Fibroblast of pulmonary artery (primary cell): ENCODE data around the gene CFAP45.

Experiments
- DNase-seq: peaks from one replicate; pipeline ENCODE4 v3.0.0-alpha.2; 2010; ENCODE audit warnings: low read depth
- H3K4me3 ChIP-seq: replicated peaks from 2 replicates; pipeline ENCODE4 v1.5.1; 2011; ENCODE audit warnings: low read depth, mild to moderate bottlenecking, control low read depth, low read length, moderate library complexity
- TF ChIP-seq, protein P1 (sequence below): IDR thresholded peaks from 2 replicates; pipeline ENCODE4 v1.5.1; 2011; ENCODE audit warnings: mild to moderate bottlenecking, control low read depth, low read length, inconsistent platforms; ENCODE audit errors: missing control alignments

The CFAP45 gene

DNA sequence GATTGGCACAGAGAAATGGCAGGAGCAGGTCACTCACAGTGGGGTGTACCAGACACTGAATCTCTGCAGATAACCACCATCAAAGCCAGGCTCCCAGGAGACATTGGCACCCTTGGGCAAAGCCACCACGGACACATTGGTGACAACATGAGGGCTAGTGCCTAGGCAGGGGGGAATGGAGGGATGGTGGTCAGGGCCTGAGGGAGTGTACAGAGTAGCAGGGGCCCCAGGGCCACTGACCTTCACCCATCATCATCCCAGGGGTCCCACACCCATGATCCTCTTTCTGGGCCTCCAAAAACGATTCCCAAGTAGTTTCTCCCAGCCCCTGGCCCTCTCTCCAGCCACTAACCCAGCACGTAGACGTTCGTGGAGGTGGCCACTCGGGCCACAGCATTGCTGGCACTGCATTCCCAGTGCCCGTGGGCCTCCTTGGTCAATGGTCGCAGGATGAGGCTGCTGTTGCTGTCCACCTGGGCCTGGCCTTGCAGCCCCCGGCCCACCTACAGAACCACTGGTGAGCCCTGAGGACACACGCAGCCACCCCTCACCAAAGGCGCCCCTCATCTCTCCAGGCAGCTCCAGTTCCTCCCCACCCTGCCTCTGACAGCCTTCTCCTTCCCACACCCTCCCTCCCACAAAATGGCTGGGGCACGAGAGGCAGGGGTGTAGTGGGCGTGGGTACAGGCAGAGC is 31.3 kb upstream of the CFAP45 start:
- no peak for DNase-seq
- TF ChIP-seq, protein P1, sequence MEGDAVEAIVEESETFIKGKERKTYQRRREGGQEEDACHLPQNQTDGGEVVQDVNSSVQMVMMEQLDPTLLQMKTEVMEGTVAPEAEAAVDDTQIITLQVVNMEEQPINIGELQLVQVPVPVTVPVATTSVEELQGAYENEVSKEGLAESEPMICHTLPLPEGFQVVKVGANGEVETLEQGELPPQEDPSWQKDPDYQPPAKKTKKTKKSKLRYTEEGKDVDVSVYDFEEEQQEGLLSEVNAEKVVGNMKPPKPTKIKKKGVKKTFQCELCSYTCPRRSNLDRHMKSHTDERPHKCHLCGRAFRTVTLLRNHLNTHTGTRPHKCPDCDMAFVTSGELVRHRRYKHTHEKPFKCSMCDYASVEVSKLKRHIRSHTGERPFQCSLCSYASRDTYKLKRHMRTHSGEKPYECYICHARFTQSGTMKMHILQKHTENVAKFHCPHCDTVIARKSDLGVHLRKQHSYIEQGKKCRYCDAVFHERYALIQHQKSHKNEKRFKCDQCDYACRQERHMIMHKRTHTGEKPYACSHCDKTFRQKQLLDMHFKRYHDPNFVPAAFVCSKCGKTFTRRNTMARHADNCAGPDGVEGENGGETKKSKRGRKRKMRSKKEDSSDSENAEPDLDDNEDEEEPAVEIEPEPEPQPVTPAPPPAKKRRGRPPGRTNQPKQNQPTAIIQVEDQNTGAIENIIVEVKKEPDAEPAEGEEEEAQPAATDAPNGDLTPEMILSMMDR = no peak
- H3K4me3 ChIP-seq = no peak overlapping the region

- H3K4me3 ChIP-seq = no peak overlapping the region
- TF ChIP-seq, protein P1 = no peak
- DNase-seq = no peak
Measured at GRCh38 chr1:159930634-159931033, 30.7 kb upstream of the CFAP45 start.

- TF ChIP-seq, protein P1 = no peak
- DNase-seq = no peak
- no peak overlapping the region for H3K4me3 ChIP-seq
Measured at GRCh38 chr1:159930216-159930615, 30.3 kb upstream of the CFAP45 start.

DNA sequence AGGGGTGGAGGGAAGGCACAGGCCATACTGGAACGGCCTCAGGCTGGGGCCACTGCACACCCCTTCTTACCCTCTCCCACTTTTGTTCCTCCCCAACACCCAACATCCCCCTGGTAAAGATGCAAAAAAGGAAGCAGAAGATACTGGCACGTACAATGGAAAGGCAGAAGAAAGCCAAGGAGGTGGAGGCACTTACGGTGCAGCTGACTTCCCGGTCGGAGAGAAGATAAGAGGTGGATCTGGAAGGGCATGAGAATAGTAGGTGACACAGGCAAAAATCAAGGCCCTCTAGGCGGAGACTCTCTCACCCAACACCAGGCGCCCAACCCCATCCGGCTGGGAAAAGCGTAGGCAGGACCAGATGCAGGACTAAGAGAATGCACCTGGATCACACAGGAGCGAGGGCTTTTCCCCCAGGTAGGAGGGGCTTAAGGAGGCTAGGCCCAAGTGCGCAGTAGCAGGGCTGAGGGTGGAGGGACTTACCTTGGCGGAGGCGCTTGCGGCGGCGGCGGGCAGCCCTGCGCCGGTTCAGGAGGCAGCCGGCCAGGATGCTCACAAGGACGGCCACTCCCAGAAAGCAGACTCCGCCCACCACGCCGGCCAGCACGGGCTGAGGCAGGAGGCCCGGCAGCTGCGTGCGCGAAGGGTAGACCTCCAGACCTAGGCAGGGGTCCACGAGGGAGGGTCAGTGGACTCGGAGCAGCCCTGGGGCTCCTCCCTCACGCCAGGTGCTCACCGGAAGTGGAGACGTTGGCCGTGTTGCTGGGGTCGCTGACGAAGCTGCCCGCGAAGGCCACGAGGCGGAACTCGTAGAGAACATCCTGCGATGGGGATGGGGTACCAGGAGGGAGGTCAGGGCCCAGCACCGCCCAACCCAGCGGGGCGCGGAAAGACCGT is 29.4 kb upstream of the CFAP45 start:
- no peak overlapping the region for H3K4me3 ChIP-seq
- no peak for DNase-seq
- TF ChIP-seq, protein P1 = no peak

GRCh38 chr1:159928491-159929050 is 28.6 kb upstream of the CFAP45 start:
- no peak overlapping the region for H3K4me3 ChIP-seq
- DNase-seq = no peak
- TF ChIP-seq, protein P1 = no peak

DNA sequence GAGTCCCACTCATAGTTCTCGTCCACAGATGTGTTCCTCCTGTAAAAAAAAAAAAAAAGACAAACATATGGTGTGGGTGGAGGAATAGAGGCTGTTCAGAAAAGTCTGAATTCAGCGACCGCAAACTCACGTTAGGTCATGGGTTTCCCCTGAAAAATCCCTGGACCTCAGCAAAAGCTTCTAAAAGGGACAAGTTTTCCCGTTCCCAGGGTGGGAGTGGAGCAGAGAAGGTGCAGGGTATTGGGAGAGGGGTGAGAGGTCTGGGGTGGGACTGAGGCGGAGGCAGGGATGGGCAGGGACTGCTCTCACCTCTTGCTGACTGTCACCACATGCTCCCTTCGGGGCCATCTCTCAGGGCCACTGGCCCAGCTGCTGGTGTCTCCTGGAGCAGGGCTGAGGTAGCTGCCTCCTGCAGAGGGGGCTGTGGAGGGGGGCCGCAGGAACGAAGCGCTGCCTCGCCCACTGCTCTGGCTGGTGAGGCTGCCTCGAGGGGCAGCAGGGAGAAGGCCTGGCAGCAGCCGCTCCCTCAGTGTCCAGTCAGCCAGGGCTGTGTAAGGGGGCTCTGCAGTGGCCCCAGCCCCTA is 28.0 kb upstream of the CFAP45 start:
- TF ChIP-seq, protein P1 = no peak
- no peak overlapping the region for H3K4me3 ChIP-seq
- no peak for DNase-seq
